Esophagus (tissue), 2 donors: ENCODE results near the gene ST7. TPM values are rescaled to one million over a fixed set of nuclear protein-coding genes. Genes with fewer than 3 reads are reported as not detected.

Source experiments
- H3K27ac ChIP-seq, 2 donors: one replicate each; pipeline ENCODE4 v1.5.1; 2013; ENCODE audit warnings: low read depth in 2 of 2, mild to moderate bottlenecking in 2 of 2, inconsistent platforms in 1 of 2, low read length in 1 of 2, moderate library complexity in 1 of 2
- H3K27me3 ChIP-seq, 2 donors: one replicate each; pipeline ENCODE4 v1.6.1; 2013; ENCODE audit warnings: low read length in 2 of 2, control low read depth in 1 of 2, mild to moderate bottlenecking in 1 of 2; ENCODE audit not compliant: insufficient read depth in 2 of 2, control insufficient read depth in 1 of 2
- H3K36me3 ChIP-seq, 2 donors: one replicate each; pipeline ENCODE4 v1.6.1; 2013; ENCODE audit warnings: low read length in 1 of 2; ENCODE audit not compliant: control insufficient read depth in 2 of 2, insufficient read depth in 2 of 2
- H3K4me1 ChIP-seq, 2 donors: one replicate each; pipeline ENCODE4 v1.6.1; 2013; ENCODE audit warnings: low read length in 1 of 2; ENCODE audit not compliant: control insufficient read depth in 2 of 2, insufficient read depth in 2 of 2
- H3K4me3 ChIP-seq, 2 donors: one replicate each; pipeline ENCODE4 v1.5.1; 2013; ENCODE audit warnings: low read length in 2 of 2, mild to moderate bottlenecking in 2 of 2, low read depth in 1 of 2, moderate library complexity in 1 of 2
- H3K9me3 ChIP-seq, 2 donors: one replicate each; pipeline ENCODE4 v1.6.1; 2013; ENCODE audit warnings: mild to moderate bottlenecking in 2 of 2, low read depth in 1 of 2, low read length in 1 of 2, moderate library complexity in 1 of 2; ENCODE audit not compliant: control insufficient read depth in 2 of 2, insufficient read depth in 1 of 2
- WGBS, 2 donors: extraction: QIAGEN DNeasy Blood & Tissue Kit; methylation state at CpG; one replicate each; pipeline ENCODE4 v1.1.7; 2013; 5-methylcytosine and 5-hydroxymethylcytosine counted together
- polyA plus RNA-seq, 2 donors: library from polyadenylated mRNA; stranded (reverse); fragments of 200-250 nt; gene quantifications; one replicate each; pipeline ENCODE4 v1.2.3, GENCODE V29; 2013
- donor health status: healthy with polysubstance abuse.
- donor health status: Bipolar disorder and iron deficiency.

The ST7 gene
- polyA plus RNA-seq, 2 donors: 4.3 to 7.4 TPM

GRCh38 chr7:117249696-117250095, 296.4 kb downstream of the ST7 start:
- H3K27me3 ChIP-seq: no peaks in the 10 kb centered on the region
- no peaks in the 10 kb centered on the region for H3K4me1 ChIP-seq
- no peaks in the 10 kb centered on the region for H3K36me3 ChIP-seq
- no peak overlapping the region for H3K4me3 ChIP-seq
- no peak overlapping the region for H3K27ac ChIP-seq
- WGBS, 2 donors: 78 to 84% methylated on average over 5 of the region's 5 CpGs
- no peaks in the 10 kb centered on the region for H3K9me3 ChIP-seq

- Histone ChIP-seq H3K27me3 (no peaks in the 10 kb centered on the region), H3K36me3 (no peaks in the 10 kb centered on the region), H3K27ac (no peak overlapping the region), H3K4me1 (no peaks in the 10 kb centered on the region), H3K4me3 (no peak overlapping the region), H3K9me3 (no peaks in the 10 kb centered on the region)
Measured at GRCh38 chr7:117250245-117250644, 296.9 kb downstream of the ST7 start.

DNA sequence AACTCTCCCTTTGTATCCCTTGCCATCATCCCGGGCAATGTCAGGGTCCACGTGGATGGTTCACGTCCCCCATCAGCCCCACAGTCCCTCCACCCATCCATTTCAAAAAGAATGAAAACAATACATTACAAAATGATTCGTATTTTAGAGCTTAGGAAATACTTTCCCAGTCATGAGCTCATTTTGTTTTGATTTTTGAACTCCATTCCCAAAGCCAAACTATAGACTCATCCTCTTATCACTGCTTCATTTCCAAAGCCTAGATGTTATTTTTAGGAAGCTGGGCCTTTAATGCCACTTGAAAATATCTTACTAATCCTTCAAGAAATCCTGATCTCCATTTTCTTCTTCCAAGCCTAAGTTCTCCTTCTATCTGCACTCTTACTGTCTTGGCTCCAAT, 297.5 kb downstream of the ST7 start:
- H3K27me3 ChIP-seq: no peaks in the 10 kb centered on the region
- H3K27ac ChIP-seq: no peak overlapping the region
- no peaks in the 10 kb centered on the region for H3K36me3 ChIP-seq
- H3K4me1 ChIP-seq: no peaks in the 10 kb centered on the region
- H3K4me3 ChIP-seq: no peak overlapping the region
- WGBS, 2 donors: 52 to 75% methylated on average over 4 of the region's 4 CpGs
- no peaks in the 10 kb centered on the region for H3K9me3 ChIP-seq

DNA sequence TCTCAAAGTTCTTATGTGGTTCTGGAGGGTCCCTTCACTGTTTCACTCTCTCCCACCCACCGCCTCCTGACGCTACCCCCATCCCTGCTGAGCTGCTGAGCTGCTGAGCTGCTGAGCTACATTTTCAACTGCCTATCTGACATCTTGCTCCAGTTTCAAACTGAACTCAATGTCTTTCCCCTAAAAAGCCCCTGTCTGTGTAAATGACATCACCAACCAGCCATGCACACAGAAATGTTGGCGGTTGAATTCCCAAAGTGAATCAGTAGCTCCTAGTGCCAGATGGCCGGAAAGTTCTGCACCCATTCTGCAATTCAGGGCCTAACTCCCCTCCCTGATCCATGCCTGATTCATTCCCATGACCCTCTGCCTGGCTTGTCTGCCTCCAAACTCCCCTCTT, 298.4 kb downstream of the ST7 start:
- no peaks in the 10 kb centered on the region for H3K36me3 ChIP-seq
- H3K27me3 ChIP-seq: no peaks in the 10 kb centered on the region
- H3K4me1 ChIP-seq: no peaks in the 10 kb centered on the region
- H3K9me3 ChIP-seq: no peaks in the 10 kb centered on the region
- H3K27ac ChIP-seq: no peak overlapping the region
- H3K4me3 ChIP-seq: no peak overlapping the region
- WGBS, 2 donors: 83 to 84% methylated on average over 4 of the region's 4 CpGs

DNA sequence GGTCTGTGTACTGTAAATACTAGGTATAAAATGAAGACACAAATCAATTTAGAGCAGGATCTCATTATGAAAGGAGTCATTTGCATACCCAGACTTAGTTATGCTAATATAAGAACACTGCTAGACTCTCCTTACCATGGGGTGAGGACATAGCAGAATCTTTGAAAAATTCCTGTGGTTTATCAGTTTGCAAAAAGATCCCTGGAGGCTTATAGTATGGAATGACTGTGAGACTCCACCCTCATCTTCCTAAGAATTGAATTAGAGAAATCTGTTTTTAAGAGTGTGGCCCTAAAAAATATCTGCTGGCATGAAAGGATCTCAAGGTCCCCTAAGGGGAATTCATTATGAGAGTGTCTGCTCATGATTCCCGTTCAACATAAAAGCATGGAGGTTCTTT, 306.3 kb downstream of the ST7 start:
- H3K9me3 ChIP-seq: no peaks in the 10 kb centered on the region
- H3K27ac ChIP-seq: no peak overlapping the region
- H3K4me1 ChIP-seq: no peaks in the 10 kb centered on the region
- no peak overlapping the region for H3K4me3 ChIP-seq
- no peaks in the 10 kb centered on the region for H3K27me3 ChIP-seq
- 38 to 56% methylated on average over 1 of the region's 1 CpG for WGBS, 2 donors
- H3K36me3 ChIP-seq: no peaks in the 10 kb centered on the region

DNA sequence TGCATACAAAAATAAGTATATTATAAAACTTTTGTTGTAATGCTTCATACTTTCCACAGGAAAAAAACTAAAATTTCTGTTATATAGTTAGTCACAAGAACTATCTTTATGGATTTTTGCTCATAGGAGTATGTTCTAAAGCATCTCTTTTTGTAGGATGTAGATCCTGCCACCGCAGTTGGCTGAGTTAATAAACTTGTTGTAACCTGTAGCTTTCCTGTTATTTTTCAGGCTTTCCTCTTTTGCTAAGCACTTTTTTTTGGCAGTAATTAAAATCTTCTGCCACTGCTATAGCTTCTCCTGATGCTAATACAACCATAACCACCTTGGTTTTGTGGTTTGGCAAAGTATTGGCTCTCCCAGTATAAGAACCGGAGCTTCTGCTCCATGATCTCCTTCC, 309.2 kb downstream of the ST7 start:
- Histone ChIP-seq H3K27ac (no peak overlapping the region), H3K27me3 (no peaks in the 10 kb centered on the region), H3K9me3 (no peaks in the 10 kb centered on the region), H3K36me3 (no peaks in the 10 kb centered on the region), H3K4me1 (no peaks in the 10 kb centered on the region), H3K4me3 (no peak overlapping the region)
- WGBS, 2 donors: 52 to 63% methylated on average over 2 of the region's 2 CpGs

GRCh38 chr7:117264716-117265115, 311.4 kb downstream of the ST7 start:
- WGBS, 2 donors: 84 to 100% methylated on average over 1 of the region's 1 CpG
- no peaks in the 10 kb centered on the region for H3K36me3 ChIP-seq
- no peaks in the 10 kb centered on the region for H3K4me1 ChIP-seq

GRCh38 chr7:117269417-117269816, 316.1 kb downstream of the ST7 start:
- 38 to 50% methylated on average over 5 of the region's 5 CpGs for WGBS, 2 donors
- H3K9me3 ChIP-seq: no peaks in the 10 kb centered on the region
- no peak overlapping the region for H3K27ac ChIP-seq
- no peaks in the 10 kb centered on the region for H3K4me1 ChIP-seq
- no peaks in the 10 kb centered on the region for H3K27me3 ChIP-seq
- H3K4me3 ChIP-seq: no peak overlapping the region
- no peaks in the 10 kb centered on the region for H3K36me3 ChIP-seq

More at GRCh38 chr7:117264716-117265115, 311.4 kb downstream of the ST7 start:
- Histone ChIP-seq H3K9me3 (no peaks in the 10 kb centered on the region), H3K4me3 (no peak overlapping the region), H3K27ac (no peak overlapping the region), H3K27me3 (no peaks in the 10 kb centered on the region)

DNA sequence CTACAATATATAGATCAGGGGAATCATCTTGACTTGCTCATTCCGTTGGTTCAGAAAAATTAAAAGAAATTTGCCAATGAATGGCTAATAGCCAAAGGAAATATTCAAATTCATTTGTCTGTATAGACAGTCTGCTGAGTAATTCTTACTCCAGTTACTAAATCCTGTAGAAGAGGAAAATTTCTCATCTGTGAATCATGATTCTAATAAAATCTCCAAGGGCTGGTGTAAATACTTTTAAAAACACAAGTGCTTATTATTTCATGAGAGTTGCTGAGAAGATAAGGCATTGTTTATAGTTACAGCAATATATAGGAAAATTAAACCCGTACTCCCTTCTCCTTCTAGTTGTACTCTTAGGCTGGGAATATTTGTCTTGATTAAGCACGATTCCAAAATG, 316.6 kb downstream of the ST7 start:
- no peaks in the 10 kb centered on the region for H3K9me3 ChIP-seq
- H3K4me3 ChIP-seq: no peak overlapping the region
- H3K4me1 ChIP-seq: no peaks in the 10 kb centered on the region
- H3K27ac ChIP-seq: no peak overlapping the region
- WGBS, 2 donors: 70 to 74% methylated on average over 3 of the region's 3 CpGs
- H3K36me3 ChIP-seq: no peaks in the 10 kb centered on the region
- no peaks in the 10 kb centered on the region for H3K27me3 ChIP-seq

DNA sequence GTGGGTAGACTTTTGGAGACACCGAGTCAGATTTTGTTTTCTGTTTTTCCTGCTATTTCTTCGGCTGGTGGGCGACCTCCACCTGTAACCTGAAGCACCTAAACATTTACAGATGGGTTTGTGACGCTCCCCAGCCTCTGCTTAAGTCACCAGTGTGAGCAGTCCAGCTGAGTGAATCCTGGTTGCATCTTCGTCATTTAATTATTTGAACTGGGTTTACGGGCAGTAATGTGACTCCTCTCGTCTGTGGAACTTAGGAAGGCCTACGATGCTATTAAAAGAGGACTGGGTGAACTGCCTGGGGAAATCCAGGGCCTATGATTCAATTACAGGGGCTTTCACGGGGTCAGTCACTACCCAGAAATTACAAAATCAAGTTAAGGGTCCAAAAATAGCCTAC, 317.1 kb downstream of the ST7 start:
- H3K4me1 ChIP-seq: no peaks in the 10 kb centered on the region
- H3K9me3 ChIP-seq: no peaks in the 10 kb centered on the region
- no peak overlapping the region for H3K27ac ChIP-seq
- 75 to 83% methylated on average over 9 of the region's 9 CpGs for WGBS, 2 donors
- no peaks in the 10 kb centered on the region for H3K27me3 ChIP-seq
- no peak overlapping the region for H3K4me3 ChIP-seq
- H3K36me3 ChIP-seq: no peaks in the 10 kb centered on the region
